HepG2 (cell line): ENCODE results near the gene RPS19. TPM values are rescaled to one million over a fixed set of nuclear protein-coding genes. Genes with fewer than 3 reads are reported as not detected.

ENCODE experiments used
- AGO1 ChIP-seq: fragments of 200-400 bp; formaldehyde crosslinking; IDR thresholded peaks from 2 replicates; pipeline ENCODE4 v1.6.1; 2017; ENCODE audit warnings: mild to moderate bottlenecking, low read depth, low read length, moderate library complexity; ENCODE audit not compliant: poor library complexity, severe bottlenecking
- AHR ChIP-seq: IDR thresholded peaks from 2 replicates; pipeline ENCODE4 v1.6.1; 2018; ENCODE audit warnings: missing genetic modification reagents, missing compliant biosample characterization
- MED13 ChIP-seq: sonication (generic); formaldehyde crosslinking; IDR thresholded peaks from 2 replicates; pipeline ENCODE4 v1.5.0; 2020; ENCODE audit warnings: missing genetic modification reagents
- MIER3 ChIP-seq: IDR thresholded peaks from 2 replicates; pipeline ENCODE4 v1.6.1; 2016; ENCODE audit warnings: missing compliant biosample characterization, borderline replicate concordance
- NFE2L2 ChIP-seq: fragments of 150-350 bp; IDR thresholded peaks from 2 replicates; pipeline ENCODE4 v1.6.1; 2014; ENCODE audit warnings: low read length
- PHB2 ChIP-seq: fragments of 450-650 bp; IDR thresholded peaks from 2 replicates; pipeline ENCODE4 v1.6.1; 2018; ENCODE audit not compliant: partially characterized antibody
- REST ChIP-seq, 2 experiments: IDR thresholded peaks; 2 replicates each; pipeline ENCODE4 v1.6.1; 2011 to 2012; ENCODE audit warnings: low read length in 2 of 2, borderline replicate concordance in 1 of 2, low read depth in 1 of 2, mild to moderate bottlenecking in 1 of 2, moderate library complexity in 1 of 2
- RORA ChIP-seq: sonication (generic); formaldehyde crosslinking; IDR thresholded peaks from 2 replicates; pipeline ENCODE4 v1.5.0; 2020; ENCODE audit warnings: mild to moderate bottlenecking, missing genetic modification reagents, moderate library complexity
- ZBTB7B ChIP-seq: sonication (generic); formaldehyde crosslinking; IDR thresholded peaks from 2 replicates; pipeline ENCODE4 v1.4.0; 2020; ENCODE audit warnings: missing genetic modification reagents
- ZNF10 ChIP-seq: sonication (generic); formaldehyde crosslinking; IDR thresholded peaks from 2 replicates; pipeline ENCODE4 v1.4.0; 2020; ENCODE audit warnings: mild to moderate bottlenecking, low read depth, missing genetic modification reagents, borderline replicate concordance
- ZNF251 ChIP-seq: sonication (generic); formaldehyde crosslinking; IDR thresholded peaks from 2 replicates; pipeline ENCODE4 v1.9.0; 2021; ENCODE audit warnings: mild to moderate bottlenecking, missing genetic modification reagents
- ZNF691 ChIP-seq: sonication (generic); formaldehyde crosslinking; IDR thresholded peaks from 2 replicates; pipeline ENCODE4 v1.4.0; 2020; ENCODE audit warnings: missing genetic modification reagents, low read depth, mild to moderate bottlenecking, borderline replicate concordance
- polyA plus RNA-seq, 8 experiments: library from polyadenylated mRNA; depleted of rRNA in 3 of 8; stranded (reverse) in 7 of 8; unstranded in 1 of 8; fragments of >200 nt; fragmentation: Illumina TruSeq in 4 of 8; extraction: Trizol in 4 of 8; gene quantifications; 2 replicates each; pipeline versions ENCODE4 v1.2.1 to v1.2.3, GENCODE V29; 2011 to 2016; ENCODE audit warnings: low read depth in 4 of 8, missing spikeins in 1 of 8, mixed read lengths in 1 of 8; ENCODE audit not compliant: insufficient read depth in 1 of 8
- total RNA-seq, 5 experiments: library from RNA; depleted of rRNA; stranded (reverse); fragments of >200 nt; fragmentation: Illumina TruSeq; extraction: Trizol; gene quantifications; 2 replicates each; pipeline ENCODE4 v1.2.3, GENCODE V29; 2016; ENCODE audit warnings: low read depth in 1 of 5
- TF ChIP-seq, protein P1 (sequence below): sonication (generic); formaldehyde crosslinking; IDR thresholded peaks from 2 replicates; pipeline ENCODE4 v1.4.0; 2020; ENCODE audit warnings: missing genetic modification reagents, borderline replicate concordance
- TF ChIP-seq, protein P2 (sequence below): sonication (generic); formaldehyde crosslinking; IDR thresholded peaks from 2 replicates; pipeline ENCODE4 v1.4.0; 2020; ENCODE audit warnings: mild to moderate bottlenecking, missing genetic modification reagents, borderline replicate concordance
- TF ChIP-seq, protein P3 (sequence below): sonication (generic); IDR thresholded peaks from 2 replicates; pipeline ENCODE4 v1.6.1; 2016; ENCODE audit warnings: low read depth, borderline replicate concordance
- TF ChIP-seq, protein P4 (sequence below): sonication (generic); formaldehyde crosslinking; IDR thresholded peaks from 2 replicates; pipeline ENCODE4 v1.5.0; 2020; ENCODE audit warnings: missing genetic modification reagents, mild to moderate bottlenecking, borderline replicate concordance

RPS19 gene
- total and polyA plus RNA-seq, 2 of the 13 experiments (the other 11 are each of a cell fraction or from before 2014, with no cell fraction given), result 1,983 to 4,758 TPM

DNA sequence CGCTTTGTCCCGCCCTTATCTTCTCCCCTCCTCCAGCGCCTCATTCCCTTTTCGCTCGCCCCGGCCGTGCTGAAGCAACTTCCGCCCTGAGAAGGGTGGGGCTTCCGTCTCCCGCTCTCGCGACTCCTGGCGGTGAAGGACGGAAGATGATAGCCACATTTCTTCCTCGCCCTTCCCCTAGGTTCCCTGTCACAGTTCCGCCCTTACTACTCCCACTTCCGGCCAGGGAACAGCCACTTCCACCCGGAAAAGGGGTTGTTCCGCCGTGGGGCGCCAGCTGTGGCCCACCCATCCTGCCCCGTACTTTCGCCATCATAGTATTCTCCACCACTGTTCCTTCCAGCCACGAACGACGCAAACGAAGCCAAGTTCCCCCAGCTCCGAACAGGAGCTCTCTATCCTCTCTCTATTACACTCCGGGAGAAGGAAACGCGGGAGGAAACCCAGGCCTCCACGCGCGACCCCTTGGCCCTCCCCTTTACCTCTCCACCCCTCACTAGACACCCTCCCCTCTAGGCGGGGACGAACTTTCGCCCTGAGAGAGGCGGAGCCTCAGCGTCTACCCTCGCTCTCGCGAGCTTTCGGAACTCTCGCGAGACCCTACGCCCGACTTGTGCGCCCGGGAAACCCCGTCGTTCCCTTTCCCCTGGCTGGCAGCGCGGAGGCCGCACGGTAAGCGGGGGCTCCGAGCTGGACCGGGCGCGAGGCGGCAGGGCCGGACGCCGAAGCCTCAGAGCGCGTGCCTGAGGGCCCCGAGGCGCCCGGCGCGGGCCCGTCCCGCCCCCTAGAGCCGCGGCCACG is at the start of gene RPS19 (continued):
- TF ChIP-seq, protein P1, sequence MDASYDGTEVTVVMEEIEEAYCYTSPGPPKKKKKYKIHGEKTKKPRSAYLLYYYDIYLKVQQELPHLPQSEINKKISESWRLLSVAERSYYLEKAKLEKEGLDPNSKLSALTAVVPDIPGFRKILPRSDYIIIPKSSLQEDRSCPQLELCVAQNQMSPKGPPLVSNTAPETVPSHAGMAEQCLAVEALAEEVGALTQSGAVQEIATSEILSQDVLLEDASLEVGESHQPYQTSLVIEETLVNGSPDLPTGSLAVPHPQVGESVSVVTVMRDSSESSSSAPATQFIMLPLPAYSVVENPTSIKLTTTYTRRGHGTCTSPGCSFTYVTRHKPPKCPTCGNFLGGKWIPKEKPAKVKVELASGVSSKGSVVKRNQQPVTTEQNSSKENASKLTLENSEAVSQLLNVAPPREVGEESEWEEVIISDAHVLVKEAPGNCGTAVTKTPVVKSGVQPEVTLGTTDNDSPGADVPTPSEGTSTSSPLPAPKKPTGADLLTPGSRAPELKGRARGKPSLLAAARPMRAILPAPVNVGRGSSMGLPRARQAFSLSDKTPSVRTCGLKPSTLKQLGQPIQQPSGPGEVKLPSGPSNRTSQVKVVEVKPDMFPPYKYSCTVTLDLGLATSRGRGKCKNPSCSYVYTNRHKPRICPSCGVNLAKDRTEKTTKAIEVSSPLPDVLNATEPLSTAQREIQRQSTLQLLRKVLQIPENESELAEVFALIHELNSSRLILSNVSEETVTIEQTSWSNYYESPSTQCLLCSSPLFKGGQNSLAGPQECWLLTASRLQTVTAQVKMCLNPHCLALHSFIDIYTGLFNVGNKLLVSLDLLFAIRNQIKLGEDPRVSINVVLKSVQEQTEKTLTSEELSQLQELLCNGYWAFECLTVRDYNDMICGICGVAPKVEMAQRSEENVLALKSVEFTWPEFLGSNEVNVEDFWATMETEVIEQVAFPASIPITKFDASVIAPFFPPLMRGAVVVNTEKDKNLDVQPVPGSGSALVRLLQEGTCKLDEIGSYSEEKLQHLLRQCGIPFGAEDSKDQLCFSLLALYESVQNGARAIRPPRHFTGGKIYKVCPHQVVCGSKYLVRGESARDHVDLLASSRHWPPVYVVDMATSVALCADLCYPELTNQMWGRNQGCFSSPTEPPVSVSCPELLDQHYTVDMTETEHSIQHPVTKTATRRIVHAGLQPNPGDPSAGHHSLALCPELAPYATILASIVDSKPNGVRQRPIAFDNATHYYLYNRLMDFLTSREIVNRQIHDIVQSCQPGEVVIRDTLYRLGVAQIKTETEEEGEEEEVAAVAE (CRISPR knock-in tag), result peak; percentile 62
- TF ChIP-seq MED13 (peak; percentile 77; the same call in 1 of the 2 replicates), ZNF691 (CRISPR knock-in tag) (no peak), ZBTB7B (CRISPR knock-in tag) (peak; percentile 92), REST (IDR thresholded peaks at IDR 0.05; ENCODE audit: borderline replicate concordance in 1 of 2, low read depth in 1 of 2, low read length in 2 of 2) (peak in 1 of 2 experiments; percentile 57; a peak in 1 of 4 replicates), PHB2 (no peak), NFE2L2 (no peak), ZNF251 (CRISPR knock-in tag) (no peak), RORA (no peak), MIER3 (CRISPR knock-in tag) (peak; percentile 57; the same call in 1 of the 2 replicates), AHR (CRISPR knock-in tag) (no peak), AGO1 (no peak), ZNF10 (CRISPR knock-in tag) (no peak)
- TF ChIP-seq, protein P2, sequence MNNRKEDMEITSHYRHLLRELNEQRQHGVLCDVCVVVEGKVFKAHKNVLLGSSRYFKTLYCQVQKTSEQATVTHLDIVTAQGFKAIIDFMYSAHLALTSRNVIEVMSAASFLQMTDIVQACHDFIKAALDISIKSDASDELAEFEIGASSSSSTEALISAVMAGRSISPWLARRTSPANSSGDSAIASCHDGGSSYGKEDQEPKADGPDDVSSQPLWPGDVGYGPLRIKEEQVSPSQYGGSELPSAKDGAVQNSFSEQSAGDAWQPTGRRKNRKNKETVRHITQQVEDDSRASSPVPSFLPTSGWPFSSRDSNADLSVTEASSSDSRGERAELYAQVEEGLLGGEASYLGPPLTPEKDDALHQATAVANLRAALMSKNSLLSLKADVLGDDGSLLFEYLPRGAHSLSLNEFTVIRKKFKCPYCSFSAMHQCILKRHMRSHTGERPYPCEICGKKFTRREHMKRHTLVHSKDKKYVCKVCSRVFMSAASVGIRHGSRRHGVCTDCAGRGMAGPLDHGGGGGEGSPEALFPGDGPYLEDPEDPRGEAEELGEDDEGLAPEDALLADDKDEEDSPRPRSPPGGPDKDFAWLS (CRISPR knock-in tag), result no peak
- TF ChIP-seq, protein P3, sequence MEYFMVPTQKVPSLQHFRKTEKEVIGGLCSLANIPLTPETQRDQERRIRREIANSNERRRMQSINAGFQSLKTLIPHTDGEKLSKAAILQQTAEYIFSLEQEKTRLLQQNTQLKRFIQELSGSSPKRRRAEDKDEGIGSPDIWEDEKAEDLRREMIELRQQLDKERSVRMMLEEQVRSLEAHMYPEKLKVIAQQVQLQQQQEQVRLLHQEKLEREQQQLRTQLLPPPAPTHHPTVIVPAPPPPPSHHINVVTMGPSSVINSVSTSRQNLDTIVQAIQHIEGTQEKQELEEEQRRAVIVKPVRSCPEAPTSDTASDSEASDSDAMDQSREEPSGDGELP, result peak; percentile 73; the same call in 1 of the 2 replicates
- TF ChIP-seq, protein P4, sequence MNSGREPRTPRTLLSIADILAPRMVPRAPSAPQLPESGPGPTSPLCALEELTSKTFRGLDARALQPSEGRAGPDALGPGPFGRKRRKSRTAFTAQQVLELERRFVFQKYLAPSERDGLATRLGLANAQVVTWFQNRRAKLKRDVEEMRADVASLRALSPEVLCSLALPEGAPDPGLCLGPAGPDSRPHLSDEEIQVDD, result no peak
